HCT116 (cell line): Measurements from ENCODE around the gene NAALADL2. TPM values are rescaled to one million over a fixed set of nuclear protein-coding genes. Genes with fewer than 3 reads are reported as not detected.

Source experiments
- ATAC-seq: fragments of 200-7000 bp; cut with Tn5 transposase; 2 replicates; pipeline ENCODE4 v1.9.1; 2020; ENCODE audit warnings: mild to moderate bottlenecking, moderate library complexity
- BruUV-seq: library from RNA; stranded (reverse); fragments of 400-500 nt; replicated peaks from 2 replicates; lab custom pipeline; 2021; lab: Mats Ljungman, UMichigan
- CTCF ChIA-PET: fragments of 300-600 bp; sonication (Branson Sonifier 250); formaldehyde crosslinking; loops from one replicate; lab custom pipeline; 2021; ENCODE audit warnings: antibody characterized with exemption; lab: Charles Lee
- POLR2A ChIA-PET: fragments of 300-600, 350-600 bp; sonication (Branson Sonifier 250); formaldehyde crosslinking; loops from one replicate; lab custom pipeline; 2021; ENCODE audit warnings: antibody characterized with exemption; lab: Charles Lee
- RAD21 ChIA-PET, 2 experiments: fragments of 300-600 bp; sonication (Branson Sonifier 250); formaldehyde crosslinking; loops; one replicate each; lab custom pipeline; 2023; ENCODE audit warnings: low total read pairs in 2 of 2; ENCODE audit not compliant: uncharacterized antibody in 2 of 2, unreplicated experiment in 2 of 2, low non-redundant PET in 1 of 2; lab: Charles Lee
- DNase-seq: peaks from one replicate; pipeline ENCODE4 v3.0.0-alpha.2; 2010; ENCODE audit warnings: low read depth, low spot score
- H2AFZ ChIP-seq: fragments of 200-600 bp; shearing (Covaris generic), sonication (generic); 2 replicates; pipeline ENCODE4 v1.6.1; 2017; ENCODE audit warnings: low read depth, mixed run types, mixed read lengths, antibody characterized with exemption, low read length; ENCODE audit not compliant: poor library complexity, severe bottlenecking
- H3K27ac ChIP-seq: 2 replicates; pipeline ENCODE4 v1.5.1; 2012; ENCODE audit warnings: low read depth, low read length
- H3K27me3 ChIP-seq: fragments of 200-600 bp; sonication (generic); 2 replicates; pipeline ENCODE4 v1.6.1; 2016; ENCODE audit warnings: mixed run types, low read length, mixed read lengths; ENCODE audit not compliant: insufficient read depth
- H3K36me3 ChIP-seq, 2 experiments: fragments of 200-500 bp in 1 of 2; fragments of 200-600 bp in 1 of 2; sonication (Bioruptor generic) in 1 of 2; sonication (generic) in 1 of 2; 2 replicates each; pipeline versions ENCODE4 v1.5.1 to v1.6.1; 2014 to 2016; ENCODE audit warnings: low read length in 2 of 2, inconsistent platforms in 1 of 2, mixed read lengths in 1 of 2, mixed run types in 1 of 2; ENCODE audit not compliant: insufficient read depth in 2 of 2, control insufficient read depth in 1 of 2
- H3K4me1 ChIP-seq, 2 experiments: fragments of 200-600 bp in 1 of 2; sonication (generic) in 1 of 2; 2 replicates each; pipeline versions ENCODE4 v1.5.1 to v1.6.1; 2012 to 2017; ENCODE audit warnings: low read length in 2 of 2, inconsistent platforms in 1 of 2, mild to moderate bottlenecking in 1 of 2, mixed read lengths in 1 of 2, mixed run types in 1 of 2, moderate library complexity in 1 of 2; ENCODE audit not compliant: insufficient read depth in 2 of 2, control insufficient read depth in 1 of 2
- H3K4me2 ChIP-seq: fragments of 200-600 bp; sonication (generic); 2 replicates; pipeline ENCODE4 v1.6.1; 2017; ENCODE audit warnings: mixed run types, low read length, mixed read lengths
- H3K4me3 ChIP-seq, 2 experiments: fragments of 200-600 bp in 1 of 2; sonication (generic) in 1 of 2; replicated peaks in 1 of 2; 2 replicates each; pipeline ENCODE4 v1.5.1; 2011 to 2016; ENCODE audit warnings: low read length in 2 of 2, control low read depth in 1 of 2, low read depth in 1 of 2, mild to moderate bottlenecking in 1 of 2, mixed read lengths in 1 of 2, mixed run types in 1 of 2
- H3K79me2 ChIP-seq: fragments of 200-600 bp; sonication (generic); 2 replicates; pipeline ENCODE4 v1.6.1; 2017; ENCODE audit warnings: mild to moderate bottlenecking, mixed run types, low read length, moderate library complexity, mixed read lengths; ENCODE audit not compliant: insufficient read depth
- H3K9ac ChIP-seq: fragments of 200-600 bp; sonication (generic); 2 replicates; pipeline ENCODE4 v1.6.1; 2016; ENCODE audit warnings: low read length, mixed read lengths
- H3K9me2 ChIP-seq: fragments of 200-600 bp; sonication (generic), shearing (Covaris generic); 2 replicates; pipeline ENCODE4 v1.6.1; 2017; ENCODE audit warnings: mixed run types, mild to moderate bottlenecking, moderate library complexity; ENCODE audit not compliant: insufficient read depth
- H3K9me3 ChIP-seq, 2 experiments: fragments of 200-500 bp in 1 of 2; fragments of 200-600 bp in 1 of 2; sonication (Bioruptor generic) in 1 of 2; sonication (generic) in 1 of 2; 2 replicates each; pipeline ENCODE4 v1.6.1; 2014 to 2017; ENCODE audit warnings: low read length in 2 of 2, mixed read lengths in 2 of 2, inconsistent platforms in 1 of 2, low read depth in 1 of 2, mild to moderate bottlenecking in 1 of 2, mixed run types in 1 of 2, moderate library complexity in 1 of 2; ENCODE audit not compliant: control insufficient read depth in 1 of 2, insufficient read depth in 1 of 2
- H4K20me1 ChIP-seq: fragments of 200-600 bp; sonication (generic), shearing (Covaris generic); 2 replicates; pipeline ENCODE4 v1.6.1; 2017; ENCODE audit warnings: mixed run types, mild to moderate bottlenecking, moderate library complexity; ENCODE audit not compliant: insufficient read depth
- CBX3 ChIP-seq: IDR thresholded peaks from 2 replicates; pipeline ENCODE4 v1.6.1; 2012; ENCODE audit warnings: low read depth
- CTCF ChIP-seq, 3 experiments: fragments of 200-600 bp in 1 of 3; sonication (generic) in 1 of 3; IDR thresholded peaks in 2 of 3; conservative IDR thresholded peaks in 1 of 3; 2 replicates each; pipeline ENCODE4 v1.5.1; 2012 to 2017; ENCODE audit warnings: low read depth in 2 of 3, low read length in 2 of 3, antibody characterized with exemption in 1 of 3, borderline replicate concordance in 1 of 3, control low read depth in 1 of 3, mild to moderate bottlenecking in 1 of 3, mixed read lengths in 1 of 3, mixed run types in 1 of 3, moderate library complexity in 1 of 3; ENCODE audit not compliant: insufficient read depth in 1 of 3
- EGR1 ChIP-seq: IDR thresholded peaks from 2 replicates; pipeline ENCODE4 v1.6.1; 2012; ENCODE audit warnings: low read depth
- ELF1 ChIP-seq: IDR thresholded peaks from 2 replicates; pipeline ENCODE4 v1.6.1; 2012; ENCODE audit warnings: low read depth, borderline replicate concordance
- EZH2phosphoT487 ChIP-seq: fragments of 200-600 bp; IDR thresholded peaks from 2 replicates; pipeline ENCODE4 v1.6.1; 2018; ENCODE audit warnings: antibody characterized with exemption, borderline replicate concordance
- FOSL1 ChIP-seq: IDR thresholded peaks from 2 replicates; pipeline ENCODE4 v1.6.1; 2012; ENCODE audit warnings: low read depth
- JUND ChIP-seq: IDR thresholded peaks from 2 replicates; pipeline ENCODE4 v1.6.1; 2012
- POLR2A ChIP-seq: IDR thresholded peaks from 2 replicates; pipeline ENCODE4 v1.7.0; 2011; ENCODE audit warnings: borderline replicate concordance; ENCODE audit not compliant: insufficient read depth, insufficient read length; ENCODE audit errors: extremely low read depth
- POLR2AphosphoS5 ChIP-seq: IDR thresholded peaks from 2 replicates; pipeline ENCODE4 v1.6.1; 2011; ENCODE audit warnings: mild to moderate bottlenecking, low read depth, low read length, moderate library complexity
- RAD21 ChIP-seq: IDR thresholded peaks from 2 replicates; pipeline ENCODE4 v1.6.1; 2012; ENCODE audit warnings: low read depth, mild to moderate bottlenecking
- SIN3A ChIP-seq: IDR thresholded peaks from 2 replicates; pipeline ENCODE4 v1.6.1; 2012; ENCODE audit warnings: low read depth
- SP1 ChIP-seq: IDR thresholded peaks from 2 replicates; pipeline ENCODE4 v1.6.1; 2012; ENCODE audit warnings: low read depth
- SRF ChIP-seq: IDR thresholded peaks from 2 replicates; pipeline ENCODE4 v1.6.1; 2012; ENCODE audit warnings: low read depth
- YY1 ChIP-seq: IDR thresholded peaks from 2 replicates; pipeline ENCODE4 v1.6.1; 2011; ENCODE audit warnings: low read length, low read depth, moderate library complexity, mild to moderate bottlenecking; ENCODE audit not compliant: insufficient replicate concordance; ENCODE audit errors: extremely low read depth
- ZNF274 ChIP-seq: fragments of 200-500 bp; sonication (Bioruptor generic); IDR thresholded peaks from 2 replicates; pipeline ENCODE4 v1.6.1; 2014; ENCODE audit warnings: mild to moderate bottlenecking, low read depth, low read length, inconsistent platforms
- intact Hi-C: fragments of 100-400 bp; cut with micrococcal nuclease; formaldehyde crosslinking; loops from 2 replicates; pipeline ENCODE4 v1.10.0; 2022
- total RNA-seq: library from RNA; stranded (reverse); gene quantifications from one replicate; pipeline ENCODE4 v1.2.1, GENCODE V29; 2021; ENCODE audit not compliant: unreplicated experiment
- TF ChIP-seq, protein P1 (sequence below): IDR thresholded peaks from 2 replicates; pipeline ENCODE4 v1.6.1; 2011; ENCODE audit warnings: mild to moderate bottlenecking, low read length, moderate library complexity; ENCODE audit not compliant: insufficient replicate concordance; ENCODE audit errors: extremely low read depth
- TF ChIP-seq, protein P2 (sequence below): IDR thresholded peaks from 2 replicates; pipeline ENCODE4 v1.6.1; 2012

Gene NAALADL2
- total RNA-seq, 1 experiment from 2014 or later: 2.9 TPM

DNA sequence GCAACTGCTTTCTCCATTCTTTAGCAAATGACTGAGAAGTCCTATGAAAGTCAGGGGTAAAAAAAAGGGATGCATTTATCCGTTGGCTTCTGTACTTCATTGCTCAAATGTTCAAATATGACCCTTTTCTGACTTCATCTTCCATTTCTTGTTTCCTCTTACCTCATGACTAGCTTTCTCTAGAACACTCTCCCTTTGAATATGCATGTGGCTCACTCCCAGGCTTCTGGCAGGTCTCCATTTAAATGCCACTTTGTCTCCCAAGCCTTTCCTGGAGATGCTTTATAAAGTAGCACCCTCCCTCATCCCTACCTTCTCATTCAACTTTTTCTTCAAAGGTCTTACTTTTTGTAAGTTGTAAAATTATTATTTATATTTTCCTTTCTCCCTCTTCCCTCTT lies 781.8 kb downstream of the NAALADL2 start:
- ATAC-seq: no peak
- RAD21 ChIA-PET: no interaction called here
- H2AFZ ChIP-seq: no peak overlapping the region
- POLR2A ChIA-PET: no interaction called here
- H3K4me2 ChIP-seq: no peak overlapping the region
- CTCF ChIA-PET: no interaction called here
- no peak for DNase-seq
- TF ChIP-seq, protein P1, sequence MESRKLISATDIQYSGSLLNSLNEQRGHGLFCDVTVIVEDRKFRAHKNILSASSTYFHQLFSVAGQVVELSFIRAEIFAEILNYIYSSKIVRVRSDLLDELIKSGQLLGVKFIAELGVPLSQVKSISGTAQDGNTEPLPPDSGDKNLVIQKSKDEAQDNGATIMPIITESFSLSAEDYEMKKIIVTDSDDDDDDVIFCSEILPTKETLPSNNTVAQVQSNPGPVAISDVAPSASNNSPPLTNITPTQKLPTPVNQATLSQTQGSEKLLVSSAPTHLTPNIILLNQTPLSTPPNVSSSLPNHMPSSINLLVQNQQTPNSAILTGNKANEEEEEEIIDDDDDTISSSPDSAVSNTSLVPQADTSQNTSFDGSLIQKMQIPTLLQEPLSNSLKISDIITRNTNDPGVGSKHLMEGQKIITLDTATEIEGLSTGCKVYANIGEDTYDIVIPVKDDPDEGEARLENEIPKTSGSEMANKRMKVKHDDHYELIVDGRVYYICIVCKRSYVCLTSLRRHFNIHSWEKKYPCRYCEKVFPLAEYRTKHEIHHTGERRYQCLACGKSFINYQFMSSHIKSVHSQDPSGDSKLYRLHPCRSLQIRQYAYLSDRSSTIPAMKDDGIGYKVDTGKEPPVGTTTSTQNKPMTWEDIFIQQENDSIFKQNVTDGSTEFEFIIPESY: no peak
- no peak for TF ChIP-seq ELF1
- no peak for TF ChIP-seq JUND
- TF ChIP-seq, protein P2, sequence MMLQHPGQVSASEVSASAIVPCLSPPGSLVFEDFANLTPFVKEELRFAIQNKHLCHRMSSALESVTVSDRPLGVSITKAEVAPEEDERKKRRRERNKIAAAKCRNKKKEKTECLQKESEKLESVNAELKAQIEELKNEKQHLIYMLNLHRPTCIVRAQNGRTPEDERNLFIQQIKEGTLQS: no peak
- no peak for TF ChIP-seq SIN3A
- no peak for TF ChIP-seq POLR2AphosphoS5
- TF ChIP-seq SP1: no peak
- no peak for TF ChIP-seq POLR2A
- TF ChIP-seq CTCF (IDR thresholded peaks at IDR 0.05 in 2 of 3, conservative IDR thresholded peaks at IDR 0.05 in 1 of 3; ENCODE audit: borderline replicate concordance in 1 of 3, insufficient read depth in 1 of 3, low read depth in 2 of 3, low read length in 2 of 3): no peak
- no peak for TF ChIP-seq FOSL1
- TF ChIP-seq EGR1: no peak
- no peak for TF ChIP-seq RAD21
- no peak for TF ChIP-seq YY1
- no peak for TF ChIP-seq ZNF274
- TF ChIP-seq SRF: no peak
- TF ChIP-seq EZH2phosphoT487: no peak
- TF ChIP-seq CBX3: no peak
- H3K36me3 ChIP-seq: no peaks in the 10 kb centered on the region
- no peak overlapping the region for H3K4me3 ChIP-seq
- H3K9me3 ChIP-seq: no peaks in the 10 kb centered on the region
- H3K4me1 ChIP-seq: no peaks in the 10 kb centered on the region
- H4K20me1 ChIP-seq: no peaks in the 10 kb centered on the region
- no peak overlapping the region for H3K9ac ChIP-seq
- no peaks in the 10 kb centered on the region for H3K27me3 ChIP-seq
- no peaks in the 10 kb centered on the region for H3K9me2 ChIP-seq
- no peaks in the 10 kb centered on the region for H3K79me2 ChIP-seq
- H3K27ac ChIP-seq: no peak overlapping the region
- BruUV-seq: no TSS peak
- intact Hi-C loops: no loop called here
